ACC112 (cell line): ENCODE data around the gene CFL1.
A peak's percentile ranks its signal among the peaks of the same experiment; 100 is the strongest.

ENCODE experiments used
- H2AFZ ChIP-seq: fragments of 200-600 bp; sonication (generic); one replicate; pipeline ENCODE4 v1.6.0; 2017; ENCODE audit warnings: antibody characterized with exemption, low read length; ENCODE audit not compliant: unreplicated experiment
- H3K27ac ChIP-seq: fragments of 200-600 bp; sonication (generic); 2 replicates; pipeline ENCODE4 v1.5.1; 2014; ENCODE audit warnings: low read depth, mild to moderate bottlenecking, antibody characterized with exemption, low read length, moderate library complexity
- H3K27me3 ChIP-seq: fragments of 200-600 bp; sonication (generic); 2 replicates; pipeline ENCODE4 v1.6.1; 2014; ENCODE audit warnings: mild to moderate bottlenecking, antibody characterized with exemption, low read length, moderate library complexity, mixed read lengths; ENCODE audit not compliant: insufficient read depth
- H3K36me3 ChIP-seq: fragments of 200-600 bp; sonication (generic); 2 replicates; pipeline ENCODE4 v1.6.1; 2016; ENCODE audit warnings: mild to moderate bottlenecking, antibody characterized with exemption, low read length, moderate library complexity, mixed read lengths; ENCODE audit not compliant: insufficient read depth
- H3K4me1 ChIP-seq: fragments of 200-600 bp; sonication (generic); one replicate; pipeline ENCODE4 v1.6.1; 2016; ENCODE audit warnings: low read length, mixed read lengths; ENCODE audit not compliant: insufficient read depth, unreplicated experiment, control insufficient read depth
- H3K4me3 ChIP-seq: fragments of 200-600 bp; sonication (generic); 2 replicates; pipeline ENCODE4 v1.5.1; 2014; ENCODE audit warnings: mild to moderate bottlenecking, low read depth, low read length
- H3K79me2 ChIP-seq: fragments of 200-600 bp; sonication (generic); one replicate; pipeline ENCODE4 v1.6.0; 2016; ENCODE audit warnings: low read length; ENCODE audit not compliant: control insufficient read depth, unreplicated experiment, insufficient read depth

The CFL1 gene

GRCh38 chr11:65887723-65888162 is 29.8 kb upstream of the CFL1 start:
- Histone ChIP-seq H3K27me3 (no peaks in the 10 kb centered on the region), H3K4me3 (peak overlapping the region; percentile 86), H3K36me3 (peaks cover 12% of the 10 kb centered on the region; the same call in 1 of the 2 replicates), H2AFZ (no peak overlapping the region), H3K79me2 (peaks cover 18% of the 10 kb centered on the region), H3K4me1 (peaks cover 32% of the 10 kb centered on the region), H3K27ac (peak overlapping the region; percentile 72)

GRCh38 chr11:65886826-65887722 is 29.1 kb upstream of the CFL1 start:
- H3K36me3 ChIP-seq: peaks cover 12% of the 10 kb centered on the region; the same call in 1 of the 2 replicates
- H3K79me2 ChIP-seq: peaks cover 18% of the 10 kb centered on the region
- H3K27ac ChIP-seq: peak overlapping the region; percentile 72
- no peak overlapping the region for H2AFZ ChIP-seq
- peaks cover 26% of the 10 kb centered on the region for H3K4me1 ChIP-seq
- H3K27me3 ChIP-seq: no peaks in the 10 kb centered on the region
- H3K4me3 ChIP-seq: peak overlapping the region; percentile 86

- H3K36me3 ChIP-seq: peaks cover 12% of the 10 kb centered on the region; the same call in 1 of the 2 replicates
- H3K27ac ChIP-seq: no peak overlapping the region
These were observed 28.0 kb upstream of the CFL1 start for GRCh38 chr11:65885808-65886536.

GRCh38 chr11:65885231-65885630 is 27.3 kb upstream of the CFL1 start:
- H3K27me3 ChIP-seq: no peaks in the 10 kb centered on the region
- peaks cover 18% of the 10 kb centered on the region for H3K79me2 ChIP-seq
- H3K27ac ChIP-seq: no peak overlapping the region
- peaks cover 12% of the 10 kb centered on the region; the same call in 1 of the 2 replicates for H3K36me3 ChIP-seq
- no peak overlapping the region for H2AFZ ChIP-seq
- H3K4me3 ChIP-seq: no peak overlapping the region
- H3K4me1 ChIP-seq: peaks cover 32% of the 10 kb centered on the region

More at GRCh38 chr11:65885808-65886536, 28.0 kb upstream of the CFL1 start:
- no peaks in the 10 kb centered on the region for H3K27me3 ChIP-seq
- no peak overlapping the region for H2AFZ ChIP-seq
- peaks cover 18% of the 10 kb centered on the region for H3K79me2 ChIP-seq
- H3K4me1 ChIP-seq: peaks cover 30% of the 10 kb centered on the region
- peak overlapping the region; percentile 37; the same call in 1 of the 2 replicates for H3K4me3 ChIP-seq

GRCh38 chr11:65884716-65885092 is 26.7 kb upstream of the CFL1 start:
- no peak overlapping the region for H2AFZ ChIP-seq
- peaks cover 27% of the 10 kb centered on the region for H3K4me1 ChIP-seq
- peaks cover 12% of the 10 kb centered on the region; the same call in 1 of the 2 replicates for H3K36me3 ChIP-seq
- no peaks in the 10 kb centered on the region for H3K27me3 ChIP-seq
- peaks cover 18% of the 10 kb centered on the region for H3K79me2 ChIP-seq
- no peak overlapping the region for H3K27ac ChIP-seq
- no peak overlapping the region for H3K4me3 ChIP-seq

GRCh38 chr11:65883786-65884715 is 26.1 kb upstream of the CFL1 start:
- H2AFZ ChIP-seq: no peak overlapping the region
- H3K4me3 ChIP-seq: no peak overlapping the region
- no peak overlapping the region for H3K27ac ChIP-seq
- peaks cover 12% of the 10 kb centered on the region; the same call in 1 of the 2 replicates for H3K36me3 ChIP-seq
- peaks cover 18% of the 10 kb centered on the region for H3K79me2 ChIP-seq
- no peaks in the 10 kb centered on the region for H3K27me3 ChIP-seq
- peaks cover 26% of the 10 kb centered on the region for H3K4me1 ChIP-seq

- H3K79me2 ChIP-seq: peaks cover 18% of the 10 kb centered on the region
- peaks cover 12% of the 10 kb centered on the region; the same call in 1 of the 2 replicates for H3K36me3 ChIP-seq
- no peak overlapping the region for H2AFZ ChIP-seq
These were observed 25.2 kb upstream of the CFL1 start for GRCh38 chr11:65883058-65883761.

GRCh38 chr11:65882120-65883057 is 24.4 kb upstream of the CFL1 start:
- H3K79me2 ChIP-seq: peaks cover 15% of the 10 kb centered on the region
- H3K4me1 ChIP-seq: peaks cover 26% of the 10 kb centered on the region
- H3K36me3 ChIP-seq: peaks cover 12% of the 10 kb centered on the region; the same call in 1 of the 2 replicates
- no peak overlapping the region for H2AFZ ChIP-seq
- H3K4me3 ChIP-seq: no peak overlapping the region
- no peaks in the 10 kb centered on the region for H3K27me3 ChIP-seq
- H3K27ac ChIP-seq: no peak overlapping the region

More at GRCh38 chr11:65883058-65883761, 25.2 kb upstream of the CFL1 start:
- H3K27ac ChIP-seq: no peak overlapping the region
- no peak overlapping the region for H3K4me3 ChIP-seq
- H3K27me3 ChIP-seq: no peaks in the 10 kb centered on the region
- peaks cover 26% of the 10 kb centered on the region for H3K4me1 ChIP-seq
